GM23338 (cell line): ENCODE data around the gene C13orf46.

Experiments
- ETS1 ChIP-seq: IDR thresholded peaks from 2 replicates; pipeline ENCODE4 v1.6.1; 2016; ENCODE audit warnings: antibody characterized with exemption
- EZH2 ChIP-seq: fragments of 200-600 bp; sonication (generic); IDR thresholded peaks from one replicate; pipeline ENCODE4 v1.8.0; 2017; ENCODE audit warnings: antibody characterized with exemption, mild to moderate bottlenecking, low read depth; ENCODE audit not compliant: unreplicated experiment
- EZH2phosphoT487 ChIP-seq: fragments of 200-600 bp; sonication (generic); IDR thresholded peaks from one replicate; pipeline ENCODE4 v1.8.1; 2018; ENCODE audit warnings: antibody characterized with exemption; ENCODE audit not compliant: unreplicated experiment
- NANOG ChIP-seq: IDR thresholded peaks from 2 replicates; pipeline ENCODE4 v1.6.1; 2016; ENCODE audit warnings: antibody characterized with exemption, borderline replicate concordance
- POLR2AphosphoS5 ChIP-seq: IDR thresholded peaks from 2 replicates; pipeline ENCODE4 v1.6.1; 2016; ENCODE audit warnings: antibody characterized with exemption, low read depth
- REST ChIP-seq: IDR thresholded peaks from one replicate; pipeline ENCODE4 v1.6.1; 2018; ENCODE audit warnings: antibody characterized with exemption; ENCODE audit not compliant: unreplicated experiment
- STAT1 ChIP-seq: IDR thresholded peaks from one replicate; pipeline ENCODE4 v1.6.1; 2016; ENCODE audit warnings: antibody characterized with exemption; ENCODE audit not compliant: unreplicated experiment
- TF ChIP-seq, protein P1 (sequence below), 2 experiments: fragments of 200-600 bp in 1 of 2; sonication (generic) in 1 of 2; conservative IDR thresholded peaks; 2 replicates each; pipeline versions ENCODE4 v1.5.1 to v1.6.1; 2016 to 2017; ENCODE audit warnings: antibody characterized with exemption in 2 of 2, low read depth in 2 of 2, mild to moderate bottlenecking in 2 of 2, moderate library complexity in 1 of 2

DNA sequence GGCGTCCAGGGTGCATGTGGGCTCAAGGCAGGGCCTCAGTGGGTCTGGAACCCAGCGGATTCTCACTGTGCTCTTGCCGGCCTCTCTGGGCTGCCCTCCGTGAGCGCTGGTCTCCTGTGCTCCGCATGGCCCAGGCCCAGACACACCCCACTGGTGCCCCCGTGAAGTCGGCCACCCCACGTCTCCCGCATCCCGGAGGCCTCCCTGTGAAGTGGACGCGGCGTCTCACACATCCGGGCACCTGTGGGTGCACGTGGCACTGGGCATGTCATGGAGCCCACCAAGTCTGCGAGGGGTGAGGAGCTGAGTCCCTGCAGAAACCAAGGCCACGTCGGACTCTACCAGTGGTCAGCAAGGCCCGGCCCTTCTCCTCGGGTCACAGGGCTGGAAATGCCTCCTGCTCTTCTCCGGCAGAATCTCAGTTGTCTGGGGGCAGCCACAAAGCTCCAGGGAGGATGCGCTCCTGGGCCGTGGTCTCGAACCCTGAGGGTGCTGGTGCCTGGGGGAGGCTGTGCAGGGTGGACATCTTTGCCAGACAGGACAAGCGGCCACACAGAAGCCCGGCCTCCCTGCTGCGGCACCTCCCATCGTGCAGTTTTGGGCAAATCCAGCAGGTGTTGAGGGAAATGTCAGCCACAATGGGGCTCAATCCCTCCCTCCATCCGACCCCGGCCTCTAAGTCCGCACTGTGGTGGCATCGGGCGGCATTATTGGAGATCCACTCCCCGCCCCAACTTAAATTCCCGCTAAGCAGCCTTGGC lies 2.2 kb downstream of the C13orf46 start:
- no peak for TF ChIP-seq NANOG
- TF ChIP-seq EZH2phosphoT487: no peak
- no peak for TF ChIP-seq REST
- no peak for TF ChIP-seq STAT1
- no peak for TF ChIP-seq POLR2AphosphoS5
- TF ChIP-seq, protein P1, sequence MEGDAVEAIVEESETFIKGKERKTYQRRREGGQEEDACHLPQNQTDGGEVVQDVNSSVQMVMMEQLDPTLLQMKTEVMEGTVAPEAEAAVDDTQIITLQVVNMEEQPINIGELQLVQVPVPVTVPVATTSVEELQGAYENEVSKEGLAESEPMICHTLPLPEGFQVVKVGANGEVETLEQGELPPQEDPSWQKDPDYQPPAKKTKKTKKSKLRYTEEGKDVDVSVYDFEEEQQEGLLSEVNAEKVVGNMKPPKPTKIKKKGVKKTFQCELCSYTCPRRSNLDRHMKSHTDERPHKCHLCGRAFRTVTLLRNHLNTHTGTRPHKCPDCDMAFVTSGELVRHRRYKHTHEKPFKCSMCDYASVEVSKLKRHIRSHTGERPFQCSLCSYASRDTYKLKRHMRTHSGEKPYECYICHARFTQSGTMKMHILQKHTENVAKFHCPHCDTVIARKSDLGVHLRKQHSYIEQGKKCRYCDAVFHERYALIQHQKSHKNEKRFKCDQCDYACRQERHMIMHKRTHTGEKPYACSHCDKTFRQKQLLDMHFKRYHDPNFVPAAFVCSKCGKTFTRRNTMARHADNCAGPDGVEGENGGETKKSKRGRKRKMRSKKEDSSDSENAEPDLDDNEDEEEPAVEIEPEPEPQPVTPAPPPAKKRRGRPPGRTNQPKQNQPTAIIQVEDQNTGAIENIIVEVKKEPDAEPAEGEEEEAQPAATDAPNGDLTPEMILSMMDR (conservative IDR thresholded peaks at IDR 0.05; ENCODE audit: low read depth in 2 of 2): no peak
- TF ChIP-seq EZH2: no peak
- TF ChIP-seq ETS1: no peak
